A549 (cell line): Measurements from ENCODE around the gene PGM2. TPM values are rescaled to one million over a fixed set of nuclear protein-coding genes. Genes with fewer than 3 reads are reported as not detected.

Source experiments
- ATAC-seq, 2 experiments: fragments of 200-7000 bp in 1 of 2; fragments of >200 bp in 1 of 2; cut with Nextera tagmentation in 1 of 2; cut with Tn5 transposase in 1 of 2; 3 replicates each; pipeline versions ENCODE4 v1.8.0 to v1.9.1; 2018 to 2020; ENCODE audit warnings: mild to moderate bottlenecking in 1 of 2, moderate library complexity in 1 of 2
- CTCF ChIA-PET: fragments of 300-600 bp; sonication (Branson Sonifier 250); formaldehyde crosslinking; extraction: SDS; loops from one replicate; lab custom pipeline; 2021; ENCODE audit warnings: antibody characterized with exemption, inconsistent platforms; lab: Yijun Ruan, JAX
- POLR2A ChIA-PET: fragments of 350-600 bp; formaldehyde crosslinking; extraction: SDS; loops from one replicate; lab custom pipeline; 2021; ENCODE audit warnings: antibody characterized with exemption, inconsistent platforms; lab: Yijun Ruan, JAX
- DNase-seq, 2 experiments: peaks; one replicate each; pipeline versions ENCODE4 v3.0.0 to v3.0.0-alpha.2; 2011 to 2016; ENCODE audit warnings: low read depth in 1 of 2, low spot score in 1 of 2
- FAIRE-seq: peaks from 2 replicates; lab custom pipeline; 2011; peaks lifted over from hg19 to GRCh38; lab: Jason Lieb, UNC
- H3K27ac ChIP-seq, 2 experiments: fragments of >200 bp; sonication (Bioruptor Twin); formaldehyde crosslinking; 3 replicates each; pipeline ENCODE4 v1.5.1; 2016 to 2017
- H3K4me1 ChIP-seq: fragments of >200 bp; sonication (Bioruptor Twin); formaldehyde crosslinking; 3 replicates; pipeline ENCODE4 v1.6.1; 2016
- H3K4me2 ChIP-seq: fragments of >200 bp; sonication (Bioruptor Twin); formaldehyde crosslinking; 3 replicates; pipeline ENCODE4 v1.6.1; 2016
- H3K4me3 ChIP-seq: fragments of >200 bp; sonication (Bioruptor Twin); formaldehyde crosslinking; 3 replicates; pipeline ENCODE4 v1.5.1; 2016
- H3K9me3 ChIP-seq: fragments of >200 bp; sonication (Bioruptor Twin); formaldehyde crosslinking; 3 replicates; pipeline ENCODE4 v1.6.1; 2016
- BHLHE40 ChIP-seq: IDR thresholded peaks from 2 replicates; pipeline ENCODE4 v1.6.1; 2012; ENCODE audit warnings: low read depth, low read length, inconsistent platforms
- CEBPB ChIP-seq, 2 experiments: fragments of >200 bp in 1 of 2; sonication (Bioruptor Twin) in 1 of 2; formaldehyde crosslinking in 1 of 2; IDR thresholded peaks; 2 replicates each; pipeline ENCODE4 v1.6.1; 2012 to 2016
- CHD2 ChIP-seq: fragments of 150-350 bp; IDR thresholded peaks from 2 replicates; pipeline ENCODE4 v1.6.1; 2014; ENCODE audit warnings: low read length; ENCODE audit not compliant: partially characterized antibody
- CHD4 ChIP-seq: fragments of 200-600 bp; sonication (generic); IDR thresholded peaks from 2 replicates; pipeline ENCODE4 v1.6.1; 2016; ENCODE audit warnings: antibody characterized with exemption, mild to moderate bottlenecking, borderline replicate concordance
- EHF ChIP-seq: fragments of 250-450 bp; sonication (Bioruptor Pico); IDR thresholded peaks from 2 replicates; pipeline ENCODE4 v1.5.0; 2020; ENCODE audit warnings: mild to moderate bottlenecking
- EHMT2 ChIP-seq: fragments of 200-600 bp; sonication (generic); IDR thresholded peaks from 2 replicates; pipeline ENCODE4 v1.6.1; 2016; ENCODE audit warnings: antibody characterized with exemption, low read depth, mild to moderate bottlenecking, moderate library complexity
- EP300 ChIP-seq, 2 experiments: fragments of >200 bp; sonication (Bioruptor Twin); formaldehyde crosslinking; IDR thresholded peaks; 2 replicates in 1 of 2; 3 replicates in 1 of 2; pipeline ENCODE4 v1.6.1; 2016 to 2017
- FOXS1 ChIP-seq: fragments of 250-450 bp; sonication (Bioruptor Pico); IDR thresholded peaks from 2 replicates; pipeline ENCODE4 v1.5.0; 2020; ENCODE audit warnings: mild to moderate bottlenecking, moderate library complexity
- HOXB13 ChIP-seq: fragments of 250-450 bp; sonication (Bioruptor Pico); IDR thresholded peaks from 2 replicates; pipeline ENCODE4 v1.5.0; 2020; ENCODE audit warnings: low read depth, mild to moderate bottlenecking, moderate library complexity
- JUN ChIP-seq, 2 experiments: fragments of >200 bp; sonication (Bioruptor Twin); formaldehyde crosslinking; IDR thresholded peaks; 2 replicates in 1 of 2; 3 replicates in 1 of 2; pipeline ENCODE4 v1.6.1; 2016 to 2017
- KDM1A ChIP-seq: fragments of 200-600 bp; sonication (generic); IDR thresholded peaks from 2 replicates; pipeline ENCODE4 v1.6.1; 2016; ENCODE audit warnings: low read depth, mild to moderate bottlenecking
- MAFK ChIP-seq: fragments of 450-650 bp; IDR thresholded peaks from 2 replicates; pipeline ENCODE4 v1.6.1; 2014; ENCODE audit not compliant: partially characterized antibody
- MYC ChIP-seq: IDR thresholded peaks from 2 replicates; pipeline ENCODE4 v1.6.1; 2012; ENCODE audit warnings: mild to moderate bottlenecking, inconsistent platforms, low read length, improper control_type of control experiment, borderline replicate concordance
- NPAS2 ChIP-seq: fragments of 250-450 bp; sonication (Bioruptor Pico); IDR thresholded peaks from 2 replicates; pipeline ENCODE4 v1.8.0; 2022; ENCODE audit warnings: mild to moderate bottlenecking, moderate library complexity, borderline replicate concordance
- NR3C1 ChIP-seq: fragments of >200 bp; sonication (Bioruptor Twin); formaldehyde crosslinking; IDR thresholded peaks from 3 replicates; pipeline ENCODE4 v1.6.1; 2017
- PHF8 ChIP-seq: fragments of 200-600 bp; sonication (generic); IDR thresholded peaks from 2 replicates; pipeline ENCODE4 v1.6.1; 2016; ENCODE audit warnings: low read depth, mild to moderate bottlenecking, antibody characterized with exemption, moderate library complexity, borderline replicate concordance
- POLR2AphosphoS2 ChIP-seq: conservative IDR thresholded peaks from 2 replicates; pipeline ENCODE4 v1.6.1; 2012; ENCODE audit warnings: low read length, improper control_type of control experiment, inconsistent platforms
- TP53 ChIP-seq: fragments of 250-450 bp; sonication (Bioruptor Pico); IDR thresholded peaks from 2 replicates; pipeline ENCODE4 v1.5.0; 2021; ENCODE audit warnings: mild to moderate bottlenecking, moderate library complexity
- ZNF302 ChIP-seq: fragments of 250-450 bp; sonication (Bioruptor Pico); IDR thresholded peaks from 2 replicates; pipeline ENCODE4 v1.9.0; 2021; ENCODE audit warnings: inconsistent platforms, mild to moderate bottlenecking, moderate library complexity
- ZSCAN20 ChIP-seq: fragments of 250-450 bp; sonication (Bioruptor Pico); IDR thresholded peaks from 2 replicates; pipeline ENCODE4 v1.8.0; 2022; ENCODE audit warnings: mild to moderate bottlenecking, moderate library complexity
- WGBS: methylation state at CpG from one replicate; pipeline ENCODE4 v1.1.6; 2017; ENCODE audit errors: missing lambda C conversion rate; 5-methylcytosine and 5-hydroxymethylcytosine counted together
- polyA plus RNA-seq, 4 experiments: library from polyadenylated mRNA; depleted of rRNA in 3 of 4; stranded (reverse); fragments of >200 nt; fragmentation: RNase III in 1 of 4; extraction: RNeasy Plus Mini Kit Qiagen cat#74134 plus additional on column Dnase treatment in 1 of 4; gene quantifications; 2 replicates in 3 of 4; 3 replicates in 1 of 4; pipeline ENCODE4 v1.2.3, GENCODE V29; 2011 to 2017
- TF ChIP-seq, protein P1 (sequence below): fragments of 150-350 bp; IDR thresholded peaks from 2 replicates; pipeline ENCODE4 v1.6.1; 2014; ENCODE audit warnings: low read depth, mild to moderate bottlenecking, low read length
- TF ChIP-seq, protein P2 (sequence below): fragments of 250-450 bp; sonication (Bioruptor Pico); IDR thresholded peaks from 2 replicates; pipeline ENCODE4 v1.5.0; 2021; ENCODE audit warnings: mild to moderate bottlenecking, moderate library complexity, borderline replicate concordance
- TF ChIP-seq, protein P3 (sequence below): fragments of 200-600 bp; sonication (generic); IDR thresholded peaks from 2 replicates; pipeline ENCODE4 v1.6.1; 2016; ENCODE audit warnings: antibody characterized with exemption, mild to moderate bottlenecking, moderate library complexity

The PGM2 gene
- polyA plus RNA-seq, 2 of the 4 experiments (the other 2 are of a cell fraction): 11.4 to 17.0 TPM

DNA sequence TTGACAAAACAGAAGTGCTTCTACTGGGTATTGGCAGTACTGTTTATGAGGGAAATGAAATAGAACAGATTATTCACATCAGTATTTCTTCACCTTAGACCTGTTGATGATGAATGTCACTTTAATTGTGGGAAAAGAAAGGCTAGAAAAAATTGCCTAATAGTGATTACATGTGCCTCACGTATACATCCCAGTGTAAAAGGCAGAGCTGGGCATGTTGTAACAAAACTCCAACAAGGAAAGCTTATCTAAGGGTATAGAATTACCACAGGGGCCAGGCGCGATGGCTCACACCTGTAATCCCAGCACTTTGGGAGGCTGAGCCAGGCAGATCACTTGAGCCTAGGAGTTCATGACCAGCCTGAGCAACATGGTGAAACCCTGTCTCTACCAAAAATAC, 4.2 kb downstream of the PGM2 start:
- 93% methylated on average over 3 of the region's 3 CpGs for WGBS
- Histone ChIP-seq H3K27ac (no peak overlapping the region), H3K9me3 (no peaks in the 10 kb centered on the region), H3K4me2 (no peak overlapping the region), H3K4me3 (no peak overlapping the region), H3K4me1 (peaks cover 8% of the 10 kb centered on the region; the same call in 1 of the 3 replicates)
- ChIA-PET POLR2A (no interaction called here), CTCF (interaction anchor here (0.7 to 0.8 kb wide), 2 partner anchors 10 to 228 kb away, joined by 3 read pairs; no protein-coding TSS in a partner anchor)
- FAIRE-seq: no peak
- ATAC-seq: no peak
- TF ChIP-seq CHD2 (no peak), PHF8 (no peak), ZSCAN20 (no peak), ZNF302 (no peak), HOXB13 (no peak), JUN (IDR thresholded peaks at IDR 0.05) (no peak), CEBPB (IDR thresholded peaks at IDR 0.05) (no peak), EHF (no peak), EP300 (IDR thresholded peaks at IDR 0.05) (no peak), MAFK (no peak), KDM1A (no peak), FOXS1 (CRISPR knock-in tag) (no peak), EHMT2 (no peak), MYC (no peak)
- TF ChIP-seq, protein P1, sequence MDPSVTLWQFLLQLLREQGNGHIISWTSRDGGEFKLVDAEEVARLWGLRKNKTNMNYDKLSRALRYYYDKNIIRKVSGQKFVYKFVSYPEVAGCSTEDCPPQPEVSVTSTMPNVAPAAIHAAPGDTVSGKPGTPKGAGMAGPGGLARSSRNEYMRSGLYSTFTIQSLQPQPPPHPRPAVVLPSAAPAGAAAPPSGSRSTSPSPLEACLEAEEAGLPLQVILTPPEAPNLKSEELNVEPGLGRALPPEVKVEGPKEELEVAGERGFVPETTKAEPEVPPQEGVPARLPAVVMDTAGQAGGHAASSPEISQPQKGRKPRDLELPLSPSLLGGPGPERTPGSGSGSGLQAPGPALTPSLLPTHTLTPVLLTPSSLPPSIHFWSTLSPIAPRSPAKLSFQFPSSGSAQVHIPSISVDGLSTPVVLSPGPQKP: no peak
- TF ChIP-seq, protein P2, sequence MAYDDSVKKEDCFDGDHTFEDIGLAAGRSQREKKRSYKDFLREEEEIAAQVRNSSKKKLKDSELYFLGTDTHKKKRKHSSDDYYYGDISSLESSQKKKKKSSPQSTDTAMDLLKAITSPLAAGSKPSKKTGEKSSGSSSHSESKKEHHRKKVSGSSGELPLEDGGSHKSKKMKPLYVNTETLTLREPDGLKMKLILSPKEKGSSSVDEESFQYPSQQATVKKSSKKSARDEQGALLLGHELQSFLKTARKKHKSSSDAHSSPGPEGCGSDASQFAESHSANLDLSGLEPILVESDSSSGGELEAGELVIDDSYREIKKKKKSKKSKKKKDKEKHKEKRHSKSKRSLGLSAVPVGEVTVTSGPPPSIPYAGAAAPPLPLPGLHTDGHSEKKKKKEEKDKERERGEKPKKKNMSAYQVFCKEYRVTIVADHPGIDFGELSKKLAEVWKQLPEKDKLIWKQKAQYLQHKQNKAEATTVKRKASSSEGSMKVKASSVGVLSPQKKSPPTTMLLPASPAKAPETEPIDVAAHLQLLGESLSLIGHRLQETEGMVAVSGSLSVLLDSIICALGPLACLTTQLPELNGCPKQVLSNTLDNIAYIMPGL: no peak
- no peak for DNase-seq

DNA sequence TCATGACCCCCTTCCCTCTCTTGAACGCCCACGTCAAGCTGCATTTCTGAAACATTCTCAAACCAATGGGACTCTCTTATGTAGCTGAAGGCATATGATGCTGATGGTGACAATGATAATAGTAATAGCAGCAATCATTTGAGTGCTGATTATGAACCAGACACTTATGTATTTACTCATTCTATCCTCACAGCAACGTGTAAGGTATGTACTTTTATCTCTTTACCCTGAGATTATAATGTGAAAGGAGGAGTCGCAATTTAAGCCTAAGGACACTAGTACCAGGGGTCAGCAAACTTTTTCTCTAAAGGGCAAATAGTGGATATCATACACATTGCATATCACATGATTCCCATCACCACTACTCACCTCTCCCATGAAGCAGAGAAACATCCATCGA, 8.5 kb downstream of the PGM2 start:
- no peak for ATAC-seq
- CTCF ChIA-PET: no interaction called here
- Histone ChIP-seq H3K27ac (no peak overlapping the region), H3K4me3 (no peak overlapping the region), H3K4me1 (no peaks in the 10 kb centered on the region), H3K9me3 (no peaks in the 10 kb centered on the region), H3K4me2 (no peak overlapping the region)
- POLR2A ChIA-PET: interaction anchor here (1.4 kb wide), 1 partner anchor 9 kb away, joined by 4 read pairs; the partner anchor contains the start of gene PGM2
- WGBS: 72% methylated on average over 5 of the region's 5 CpGs
- no peak for DNase-seq
- FAIRE-seq: no peak
- TF ChIP-seq NR3C1 (no peak), MYC (no peak), TP53 (CRISPR knock-in tag) (no peak), BHLHE40 (no peak), POLR2AphosphoS2 (no peak), NPAS2 (CRISPR knock-in tag) (no peak), CHD4 (no peak)
- TF ChIP-seq, protein P3, sequence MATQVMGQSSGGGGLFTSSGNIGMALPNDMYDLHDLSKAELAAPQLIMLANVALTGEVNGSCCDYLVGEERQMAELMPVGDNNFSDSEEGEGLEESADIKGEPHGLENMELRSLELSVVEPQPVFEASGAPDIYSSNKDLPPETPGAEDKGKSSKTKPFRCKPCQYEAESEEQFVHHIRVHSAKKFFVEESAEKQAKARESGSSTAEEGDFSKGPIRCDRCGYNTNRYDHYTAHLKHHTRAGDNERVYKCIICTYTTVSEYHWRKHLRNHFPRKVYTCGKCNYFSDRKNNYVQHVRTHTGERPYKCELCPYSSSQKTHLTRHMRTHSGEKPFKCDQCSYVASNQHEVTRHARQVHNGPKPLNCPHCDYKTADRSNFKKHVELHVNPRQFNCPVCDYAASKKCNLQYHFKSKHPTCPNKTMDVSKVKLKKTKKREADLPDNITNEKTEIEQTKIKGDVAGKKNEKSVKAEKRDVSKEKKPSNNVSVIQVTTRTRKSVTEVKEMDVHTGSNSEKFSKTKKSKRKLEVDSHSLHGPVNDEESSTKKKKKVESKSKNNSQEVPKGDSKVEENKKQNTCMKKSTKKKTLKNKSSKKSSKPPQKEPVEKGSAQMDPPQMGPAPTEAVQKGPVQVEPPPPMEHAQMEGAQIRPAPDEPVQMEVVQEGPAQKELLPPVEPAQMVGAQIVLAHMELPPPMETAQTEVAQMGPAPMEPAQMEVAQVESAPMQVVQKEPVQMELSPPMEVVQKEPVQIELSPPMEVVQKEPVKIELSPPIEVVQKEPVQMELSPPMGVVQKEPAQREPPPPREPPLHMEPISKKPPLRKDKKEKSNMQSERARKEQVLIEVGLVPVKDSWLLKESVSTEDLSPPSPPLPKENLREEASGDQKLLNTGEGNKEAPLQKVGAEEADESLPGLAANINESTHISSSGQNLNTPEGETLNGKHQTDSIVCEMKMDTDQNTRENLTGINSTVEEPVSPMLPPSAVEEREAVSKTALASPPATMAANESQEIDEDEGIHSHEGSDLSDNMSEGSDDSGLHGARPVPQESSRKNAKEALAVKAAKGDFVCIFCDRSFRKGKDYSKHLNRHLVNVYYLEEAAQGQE: no peak
- TF ChIP-seq, all 56 proteins: peak for 0
